ENCODE data around the gene LRRC3. TPM values are rescaled to one million over a fixed set of nuclear protein-coding genes. Genes with fewer than 3 reads are reported as not detected.

Gene LRRC3
- polyA plus RNA-seq, 1 experiment, result 0.10 TPM

DNA sequence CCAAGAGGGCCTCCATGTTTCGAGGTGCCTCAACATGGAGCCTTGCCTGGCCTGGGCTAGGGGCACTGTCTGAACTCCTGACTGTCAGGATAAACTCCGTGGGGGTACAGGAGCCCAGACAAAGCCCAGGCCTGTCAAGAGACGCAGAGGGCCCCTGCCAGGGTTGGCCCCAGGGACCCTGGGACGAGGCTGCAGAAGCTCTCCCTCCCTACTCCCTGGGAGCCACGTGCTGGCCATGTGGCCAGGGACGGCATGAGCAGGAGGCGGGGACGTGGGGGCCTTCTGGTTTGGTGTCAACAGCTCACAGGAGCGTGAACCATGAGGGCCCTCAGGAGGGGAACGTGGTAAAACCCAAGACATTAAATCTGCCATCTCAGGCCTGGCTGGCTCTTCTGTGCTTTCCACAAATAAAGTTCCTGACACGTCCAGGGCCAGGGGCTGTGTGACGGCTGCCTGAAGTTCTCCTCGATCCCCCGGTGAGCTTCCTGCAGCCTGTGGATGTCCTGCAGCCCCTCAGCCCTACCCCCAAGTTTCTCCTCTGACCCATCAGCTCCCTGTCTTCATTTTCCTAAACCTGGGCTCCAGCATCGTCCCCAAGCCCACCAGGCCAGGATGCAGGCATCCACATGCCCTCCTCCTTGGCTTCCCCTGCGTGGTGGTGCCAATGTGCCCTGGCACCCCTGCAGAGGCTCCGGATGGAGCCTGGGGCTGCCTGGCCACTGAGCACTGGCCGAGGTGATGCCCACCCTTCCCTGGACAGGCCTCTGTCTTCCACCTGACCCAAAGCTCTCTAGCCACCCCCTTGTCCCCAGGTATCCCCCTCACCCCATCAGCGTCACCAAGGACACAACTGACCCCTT, 12.8 kb upstream of the LRRC3 start:
- ChIA-PET POLR2A (no interaction called here), CTCF (interaction anchor here (0.7 kb wide), 1 partner anchor 11 kb away, joined by 4 read pairs; no protein-coding TSS in a partner anchor)
- no peak for DNase-seq (ENCODE audit: low read depth, low spot score)
- Histone ChIP-seq H3K9me3 (ENCODE audit: control insufficient read depth, insufficient read depth, low read length) (peaks cover 69% of the 10 kb centered on the region), H3K27me3 (ENCODE audit: control insufficient read depth, insufficient read depth, low read length) (no peaks in the 10 kb centered on the region), H3K4me3 (ENCODE audit: low read depth, low read length) (no peak overlapping the region), H3K27ac (ENCODE audit: low read depth, low read length) (no peak overlapping the region)
- TF ChIP-seq, protein P1, sequence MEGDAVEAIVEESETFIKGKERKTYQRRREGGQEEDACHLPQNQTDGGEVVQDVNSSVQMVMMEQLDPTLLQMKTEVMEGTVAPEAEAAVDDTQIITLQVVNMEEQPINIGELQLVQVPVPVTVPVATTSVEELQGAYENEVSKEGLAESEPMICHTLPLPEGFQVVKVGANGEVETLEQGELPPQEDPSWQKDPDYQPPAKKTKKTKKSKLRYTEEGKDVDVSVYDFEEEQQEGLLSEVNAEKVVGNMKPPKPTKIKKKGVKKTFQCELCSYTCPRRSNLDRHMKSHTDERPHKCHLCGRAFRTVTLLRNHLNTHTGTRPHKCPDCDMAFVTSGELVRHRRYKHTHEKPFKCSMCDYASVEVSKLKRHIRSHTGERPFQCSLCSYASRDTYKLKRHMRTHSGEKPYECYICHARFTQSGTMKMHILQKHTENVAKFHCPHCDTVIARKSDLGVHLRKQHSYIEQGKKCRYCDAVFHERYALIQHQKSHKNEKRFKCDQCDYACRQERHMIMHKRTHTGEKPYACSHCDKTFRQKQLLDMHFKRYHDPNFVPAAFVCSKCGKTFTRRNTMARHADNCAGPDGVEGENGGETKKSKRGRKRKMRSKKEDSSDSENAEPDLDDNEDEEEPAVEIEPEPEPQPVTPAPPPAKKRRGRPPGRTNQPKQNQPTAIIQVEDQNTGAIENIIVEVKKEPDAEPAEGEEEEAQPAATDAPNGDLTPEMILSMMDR (IDR thresholded peaks at IDR 0.05; ENCODE audit: low read depth, low read length), result no peak

DNA sequence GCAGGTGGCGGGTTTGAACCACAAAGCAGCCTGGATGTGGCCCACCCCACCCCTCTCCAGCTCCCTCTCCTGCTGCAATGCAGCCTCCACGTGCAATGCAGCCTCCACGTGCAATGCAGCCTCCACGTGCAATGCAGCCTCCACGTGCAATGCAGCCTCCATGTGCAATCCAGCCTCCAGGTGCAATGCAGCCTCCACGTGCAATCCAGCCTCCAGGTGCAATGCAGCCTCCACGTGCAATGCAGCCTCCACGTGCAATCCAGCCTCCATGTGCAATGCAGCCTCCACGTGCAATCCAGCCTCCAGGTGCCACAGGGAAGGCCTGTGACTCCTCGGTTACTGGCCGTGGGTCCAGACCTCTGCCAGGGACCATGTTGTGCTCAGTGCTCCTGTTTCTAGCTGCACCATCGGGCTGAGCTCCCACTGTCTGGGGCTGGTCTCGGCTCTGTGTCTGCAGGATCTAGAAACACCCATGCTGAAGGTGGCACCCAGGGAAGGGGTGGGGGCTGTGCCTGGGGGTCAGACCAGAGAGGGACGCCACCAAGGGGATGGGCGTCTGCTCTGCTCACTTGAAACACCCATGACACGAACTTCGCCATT, 11.9 kb upstream of the LRRC3 start:
- ChIA-PET POLR2A (no interaction called here), CTCF (interaction anchor here (0.7 kb wide), 1 partner anchor 12 kb away, joined by 4 read pairs; no protein-coding TSS in a partner anchor)
- no peak overlapping the region for H3K27ac ChIP-seq (ENCODE audit: low read depth, low read length)
- H3K27me3 ChIP-seq (ENCODE audit: control insufficient read depth, insufficient read depth, low read length), result no peaks in the 10 kb centered on the region
- DNase-seq (ENCODE audit: low read depth, low spot score), result no peak
- H3K4me3 ChIP-seq (ENCODE audit: low read depth, low read length), result no peak overlapping the region
- TF ChIP-seq, protein P1 (IDR thresholded peaks at IDR 0.05; ENCODE audit: low read depth, low read length), result no peak
- peaks cover 60% of the 10 kb centered on the region for H3K9me3 ChIP-seq (ENCODE audit: control insufficient read depth, insufficient read depth, low read length)

DNA sequence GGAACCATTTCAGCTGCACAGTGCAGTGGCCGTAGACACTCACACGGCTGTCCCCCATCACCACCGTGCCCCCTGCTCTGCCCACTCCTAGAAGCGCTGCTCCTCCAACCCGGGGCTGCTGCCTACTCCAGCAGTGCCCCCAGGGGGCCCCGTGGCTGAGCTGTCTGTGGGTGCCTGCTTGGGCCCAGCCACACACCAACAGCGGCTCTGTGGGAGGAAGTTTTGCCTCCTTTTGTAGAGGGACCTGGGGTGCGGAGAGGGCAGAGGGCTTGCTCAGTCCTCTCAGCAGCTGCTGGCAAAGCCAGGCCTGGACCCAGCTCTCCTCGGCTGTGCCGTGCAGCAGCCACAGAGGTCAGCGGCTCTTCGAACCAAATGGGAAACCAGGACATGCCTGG, 11.4 kb upstream of the LRRC3 start:
- Histone ChIP-seq H3K4me3 (ENCODE audit: low read depth, low read length) (no peak overlapping the region), H3K27me3 (ENCODE audit: control insufficient read depth, insufficient read depth, low read length) (peaks cover 4% of the 10 kb centered on the region), H3K27ac (ENCODE audit: low read depth, low read length) (no peak overlapping the region), H3K9me3 (ENCODE audit: control insufficient read depth, insufficient read depth, low read length) (peaks cover 55% of the 10 kb centered on the region)
- ChIA-PET CTCF (no interaction called here), POLR2A (no interaction called here)
- no peak for DNase-seq (ENCODE audit: low read depth, low spot score)
- TF ChIP-seq, protein P1 (IDR thresholded peaks at IDR 0.05; ENCODE audit: low read depth, low read length), result no peak

DNA sequence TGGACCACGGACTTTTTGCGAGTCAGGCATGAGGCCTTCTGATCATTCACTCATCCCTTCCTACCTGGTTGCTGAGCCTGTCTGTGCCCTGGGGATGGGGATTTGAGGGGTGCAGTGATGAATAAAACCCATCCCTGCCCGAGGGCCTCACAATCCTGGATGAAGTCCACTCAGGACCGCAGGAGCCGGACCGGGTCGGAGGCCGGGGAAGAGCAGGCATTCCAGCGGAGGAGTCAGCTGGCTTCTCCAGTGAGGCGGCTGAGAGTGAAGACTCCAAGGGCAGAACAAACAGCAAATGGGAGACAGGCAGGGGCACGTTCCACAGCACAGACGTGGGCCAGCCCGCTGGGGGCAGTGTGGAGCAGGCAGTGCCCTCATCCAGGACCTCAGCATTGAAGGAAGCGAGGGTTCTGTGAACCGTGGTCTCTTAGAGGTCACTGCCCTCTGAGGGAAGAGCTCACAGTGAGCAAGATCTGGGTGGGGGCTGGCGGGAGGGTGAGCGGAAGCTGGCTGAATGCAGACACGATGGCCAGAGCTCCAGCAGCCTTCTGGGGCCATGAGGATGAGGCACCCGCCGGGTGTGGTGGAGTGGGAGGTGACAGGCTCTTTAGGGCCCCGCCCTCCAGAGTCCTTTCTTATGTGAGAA, 10.9 kb upstream of the LRRC3 start:
- TF ChIP-seq, protein P1 (IDR thresholded peaks at IDR 0.05; ENCODE audit: low read depth, low read length), result no peak
- CTCF ChIA-PET, result no interaction called here
- POLR2A ChIA-PET, result no interaction called here
- H3K27me3 ChIP-seq (ENCODE audit: control insufficient read depth, insufficient read depth, low read length), result peaks cover 6% of the 10 kb centered on the region
- DNase-seq (ENCODE audit: low read depth, low spot score), result no peak
- H3K27ac ChIP-seq (ENCODE audit: low read depth, low read length), result no peak overlapping the region
- no peak overlapping the region for H3K4me3 ChIP-seq (ENCODE audit: low read depth, low read length)
- H3K9me3 ChIP-seq (ENCODE audit: control insufficient read depth, insufficient read depth, low read length), result peaks cover 50% of the 10 kb centered on the region

All from AG04450 (cell line).